Measurements from ENCODE around the gene LGMN. TPM values are rescaled to one million over a fixed set of nuclear protein-coding genes. Genes with fewer than 3 reads are reported as not detected.
"Not testable (repeated sequence)": the region's sequence is repeated elsewhere in the genome, so short reads cannot be mapped to it uniquely, and the experiment has no call there.

The LGMN gene
- total and polyA plus RNA-seq, 2 experiments from 2014 or later = 60.0 to 83.5 TPM

GRCh38 chr14:92768236-92768635 is 19.8 kb upstream of the LGMN start:
- not testable (repeated sequence) for H3K36me3 ChIP-seq (ENCODE audit: insufficient read depth); H2AFZ ChIP-seq; H3K9me3 Mint-ChIP-seq; H3K4me1 Mint-ChIP-seq; H3K4me3 ChIP-seq; H3K4me2 ChIP-seq; H3K36me3 Mint-ChIP-seq (ENCODE audit: low read depth); H3K27me3 ChIP-seq (ENCODE audit: insufficient read depth); ATAC-seq; DNase-seq (ENCODE audit: low spot score); H3K27ac Mint-ChIP-seq; H3K27ac ChIP-seq (ENCODE audit: low read depth); H3K4me1 ChIP-seq (ENCODE audit: insufficient read depth); H3F3A ChIP-seq (replicated peaks; ENCODE audit: low read depth); H3K79me2 ChIP-seq (replicated peaks; ENCODE audit: insufficient read depth); H3K4me3 Mint-ChIP-seq; H4K20me1 ChIP-seq (replicated peaks; ENCODE audit: insufficient read depth); H3K9me2 ChIP-seq (ENCODE audit: insufficient read depth)
- H3K27me3 Mint-ChIP-seq (ENCODE audit: insufficient read depth, low read depth, poor library complexity) = peaks cover 12% of the 10 kb centered on the region

GRCh38 chr14:92763666-92764631 is 15.5 kb upstream of the LGMN start:
- not testable (repeated sequence) for H3F3A ChIP-seq (replicated peaks; ENCODE audit: low read depth); H4K20me1 ChIP-seq (replicated peaks; ENCODE audit: insufficient read depth); H3K36me3 Mint-ChIP-seq (ENCODE audit: low read depth); H3K4me2 ChIP-seq; H3K9me3 Mint-ChIP-seq; H2AFZ ChIP-seq; H3K36me3 ChIP-seq (ENCODE audit: insufficient read depth); H3K79me2 ChIP-seq (replicated peaks; ENCODE audit: insufficient read depth); H3K4me1 ChIP-seq (ENCODE audit: insufficient read depth); H3K4me3 ChIP-seq; H3K9me2 ChIP-seq (ENCODE audit: insufficient read depth); H3K27me3 ChIP-seq (ENCODE audit: insufficient read depth); H3K27ac ChIP-seq (ENCODE audit: low read depth); DNase-seq (ENCODE audit: low spot score); H3K27ac Mint-ChIP-seq; H3K4me3 Mint-ChIP-seq; H3K4me1 Mint-ChIP-seq
- peak; percentile 53; the same call in 2 of the 3 replicates for ATAC-seq
- H3K27me3 Mint-ChIP-seq (ENCODE audit: insufficient read depth, low read depth, poor library complexity) = peaks cover 15% of the 10 kb centered on the region

GRCh38 chr14:92760524-92760805 is 12.0 kb upstream of the LGMN start:
- Histone ChIP-seq H2AFZ (no peak overlapping the region), H3K9me2 (ENCODE audit: insufficient read depth) (peaks cover 5% of the 10 kb centered on the region; the same call in 1 of the 2 replicates), H3F3A (replicated peaks; ENCODE audit: low read depth) (no peaks in the 10 kb centered on the region), H3K79me2 (replicated peaks; ENCODE audit: insufficient read depth) (no peaks in the 10 kb centered on the region), H4K20me1 (replicated peaks; ENCODE audit: insufficient read depth) (no peaks in the 10 kb centered on the region), H3K36me3 (ENCODE audit: insufficient read depth) (no peaks in the 10 kb centered on the region), H3K4me3 (no peak overlapping the region), H3K4me2 (no peak overlapping the region), H3K27ac (ENCODE audit: low read depth) (no peak overlapping the region), H3K27me3 (ENCODE audit: insufficient read depth) (no peaks in the 10 kb centered on the region), H3K4me1 (ENCODE audit: insufficient read depth) (no peaks in the 10 kb centered on the region)
- DNase-seq (ENCODE audit: low spot score) (no peak), ATAC-seq (no peak)
- no peaks in the 10 kb centered on the region for H3K4me1 Mint-ChIP-seq
- no peaks in the 10 kb centered on the region for H3K36me3 Mint-ChIP-seq (ENCODE audit: low read depth)
- no peak overlapping the region for H3K27ac Mint-ChIP-seq
- no peak overlapping the region for H3K4me3 Mint-ChIP-seq
- no peaks in the 10 kb centered on the region for H3K9me3 Mint-ChIP-seq
- H3K27me3 Mint-ChIP-seq (ENCODE audit: insufficient read depth, low read depth, poor library complexity) = peaks cover 14% of the 10 kb centered on the region
- TF ChIP-seq EZH2 (IDR thresholded peaks at IDR 0.05; ENCODE audit: low read depth, unreplicated experiment) (no peak), POLR2AphosphoS5 (IDR thresholded peaks at IDR 0.05; ENCODE audit: low read depth) (no peak), STAT1 (IDR thresholded peaks at IDR 0.05; ENCODE audit: unreplicated experiment) (no peak), CTCF (conservative IDR thresholded peaks at IDR 0.05; ENCODE audit: low read depth in 2 of 2) (no peak), ZNF331 (CRISPR knock-in tag; IDR thresholded peaks at IDR 0.05; ENCODE audit: low read depth) (no peak), ZNF114 (CRISPR knock-in tag; IDR thresholded peaks at IDR 0.05) (no peak), JUNB (IDR thresholded peaks at IDR 0.05; ENCODE audit: unreplicated experiment) (no peak)
- TF ChIP-seq, protein P1, sequence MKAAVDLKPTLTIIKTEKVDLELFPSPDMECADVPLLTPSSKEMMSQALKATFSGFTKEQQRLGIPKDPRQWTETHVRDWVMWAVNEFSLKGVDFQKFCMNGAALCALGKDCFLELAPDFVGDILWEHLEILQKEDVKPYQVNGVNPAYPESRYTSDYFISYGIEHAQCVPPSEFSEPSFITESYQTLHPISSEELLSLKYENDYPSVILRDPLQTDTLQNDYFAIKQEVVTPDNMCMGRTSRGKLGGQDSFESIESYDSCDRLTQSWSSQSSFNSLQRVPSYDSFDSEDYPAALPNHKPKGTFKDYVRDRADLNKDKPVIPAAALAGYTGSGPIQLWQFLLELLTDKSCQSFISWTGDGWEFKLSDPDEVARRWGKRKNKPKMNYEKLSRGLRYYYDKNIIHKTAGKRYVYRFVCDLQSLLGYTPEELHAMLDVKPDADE (IDR thresholded peaks at IDR 0.05) = no peak
- TF ChIP-seq, protein P2, sequence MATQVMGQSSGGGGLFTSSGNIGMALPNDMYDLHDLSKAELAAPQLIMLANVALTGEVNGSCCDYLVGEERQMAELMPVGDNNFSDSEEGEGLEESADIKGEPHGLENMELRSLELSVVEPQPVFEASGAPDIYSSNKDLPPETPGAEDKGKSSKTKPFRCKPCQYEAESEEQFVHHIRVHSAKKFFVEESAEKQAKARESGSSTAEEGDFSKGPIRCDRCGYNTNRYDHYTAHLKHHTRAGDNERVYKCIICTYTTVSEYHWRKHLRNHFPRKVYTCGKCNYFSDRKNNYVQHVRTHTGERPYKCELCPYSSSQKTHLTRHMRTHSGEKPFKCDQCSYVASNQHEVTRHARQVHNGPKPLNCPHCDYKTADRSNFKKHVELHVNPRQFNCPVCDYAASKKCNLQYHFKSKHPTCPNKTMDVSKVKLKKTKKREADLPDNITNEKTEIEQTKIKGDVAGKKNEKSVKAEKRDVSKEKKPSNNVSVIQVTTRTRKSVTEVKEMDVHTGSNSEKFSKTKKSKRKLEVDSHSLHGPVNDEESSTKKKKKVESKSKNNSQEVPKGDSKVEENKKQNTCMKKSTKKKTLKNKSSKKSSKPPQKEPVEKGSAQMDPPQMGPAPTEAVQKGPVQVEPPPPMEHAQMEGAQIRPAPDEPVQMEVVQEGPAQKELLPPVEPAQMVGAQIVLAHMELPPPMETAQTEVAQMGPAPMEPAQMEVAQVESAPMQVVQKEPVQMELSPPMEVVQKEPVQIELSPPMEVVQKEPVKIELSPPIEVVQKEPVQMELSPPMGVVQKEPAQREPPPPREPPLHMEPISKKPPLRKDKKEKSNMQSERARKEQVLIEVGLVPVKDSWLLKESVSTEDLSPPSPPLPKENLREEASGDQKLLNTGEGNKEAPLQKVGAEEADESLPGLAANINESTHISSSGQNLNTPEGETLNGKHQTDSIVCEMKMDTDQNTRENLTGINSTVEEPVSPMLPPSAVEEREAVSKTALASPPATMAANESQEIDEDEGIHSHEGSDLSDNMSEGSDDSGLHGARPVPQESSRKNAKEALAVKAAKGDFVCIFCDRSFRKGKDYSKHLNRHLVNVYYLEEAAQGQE (IDR thresholded peaks at IDR 0.05; ENCODE audit: unreplicated experiment) = no peak

Data from GM23338 (cell line).